Measurements from ENCODE around the gene FOSL2.

Gene FOSL2

GRCh38 chr2:28397043-28397381 lies 4.4 kb downstream of the FOSL2 start:
- no peak for DNase-seq

DNA sequence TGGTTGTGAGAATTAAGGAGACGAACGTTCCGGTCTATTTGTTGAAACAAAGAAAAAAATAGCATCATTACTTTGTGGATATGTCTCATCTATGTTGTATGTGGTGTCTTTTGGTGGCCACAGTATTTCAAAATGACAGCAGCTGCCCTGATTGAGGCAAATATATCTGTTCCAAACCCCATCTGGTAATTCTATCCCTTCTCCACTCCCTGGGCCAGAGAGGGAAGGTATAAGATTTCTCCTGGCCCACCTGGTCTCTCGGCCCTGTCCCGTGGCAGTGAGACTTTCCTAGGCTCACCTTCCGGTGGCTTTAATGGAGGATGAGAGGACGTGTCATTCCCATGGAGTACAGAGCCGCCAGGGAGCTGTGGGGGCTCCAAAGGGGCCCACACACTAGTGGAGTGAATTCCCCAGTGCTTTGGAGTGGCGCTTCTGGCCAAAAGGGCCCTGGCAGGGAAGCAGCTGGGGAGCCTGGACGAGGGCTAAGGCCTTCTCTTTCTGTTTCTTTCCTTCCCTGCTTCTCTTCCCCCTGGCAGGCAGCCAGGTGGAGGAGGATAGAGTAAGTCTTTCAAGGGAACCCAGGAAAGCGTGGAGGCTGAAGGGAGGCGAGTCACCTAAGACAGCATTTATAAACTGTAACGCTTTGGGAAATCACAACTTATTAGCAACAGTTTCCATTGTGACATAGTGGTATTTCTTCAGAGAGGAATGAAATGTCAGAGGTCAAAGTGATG lies 5.6 kb downstream of the FOSL2 start:
- no peak for DNase-seq

- no peak for DNase-seq
These were observed 6.6 kb downstream of the FOSL2 start for GRCh38 chr2:28399289-28399688.

GRCh38 chr2:28399956-28400355 lies 7.3 kb downstream of the FOSL2 start:
- DNase-seq = no peak

GRCh38 chr2:28400419-28400818 lies 7.8 kb downstream of the FOSL2 start:
- DNase-seq = no peak

- DNase-seq = no peak
These were observed 8.3 kb downstream of the FOSL2 start for GRCh38 chr2:28400921-28401320.

- DNase-seq = no peak
These were observed 8.8 kb downstream of the FOSL2 start for GRCh38 chr2:28401411-28401810.

DNA sequence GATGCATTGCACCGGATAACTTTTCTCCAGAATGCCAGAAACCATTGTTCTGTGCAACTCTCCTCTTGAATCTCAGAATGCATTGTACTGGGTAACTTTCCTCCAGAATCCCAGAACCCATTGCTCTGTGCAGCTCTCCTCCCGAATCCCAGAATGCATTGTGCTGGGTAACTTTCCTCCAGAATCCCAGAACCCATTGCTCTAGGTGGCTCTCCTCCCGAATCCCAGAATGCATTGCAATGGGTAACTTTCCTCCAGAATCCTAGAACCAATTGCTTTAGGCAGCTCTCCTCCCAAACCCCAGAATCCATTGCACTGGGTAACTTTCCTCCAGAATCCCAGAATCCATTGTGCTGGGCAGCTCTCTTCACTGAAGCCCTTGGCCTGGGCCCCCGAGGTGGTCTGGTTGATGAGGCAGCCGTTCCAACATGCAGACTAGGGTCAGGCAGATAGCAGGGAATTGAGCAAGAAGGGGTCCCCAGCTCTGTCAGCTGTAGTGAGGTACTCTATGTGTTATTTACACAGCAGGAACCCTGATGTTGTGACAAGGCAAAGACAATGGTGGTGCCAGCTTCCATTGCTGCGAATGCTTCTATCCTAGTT lies 9.4 kb downstream of the FOSL2 start:
- no peak for DNase-seq

- DNase-seq = no peak
These were observed 10.8 kb downstream of the FOSL2 start for GRCh38 chr2:28403370-28403956.

- no peak for DNase-seq
These were observed 11.4 kb downstream of the FOSL2 start for GRCh38 chr2:28404086-28404485.

GRCh38 chr2:28405537-28405936 lies 12.9 kb downstream of the FOSL2 start:
- no peak for DNase-seq

- DNase-seq = no peak
These were observed 13.8 kb downstream of the FOSL2 start for GRCh38 chr2:28406276-28407096.

DNA sequence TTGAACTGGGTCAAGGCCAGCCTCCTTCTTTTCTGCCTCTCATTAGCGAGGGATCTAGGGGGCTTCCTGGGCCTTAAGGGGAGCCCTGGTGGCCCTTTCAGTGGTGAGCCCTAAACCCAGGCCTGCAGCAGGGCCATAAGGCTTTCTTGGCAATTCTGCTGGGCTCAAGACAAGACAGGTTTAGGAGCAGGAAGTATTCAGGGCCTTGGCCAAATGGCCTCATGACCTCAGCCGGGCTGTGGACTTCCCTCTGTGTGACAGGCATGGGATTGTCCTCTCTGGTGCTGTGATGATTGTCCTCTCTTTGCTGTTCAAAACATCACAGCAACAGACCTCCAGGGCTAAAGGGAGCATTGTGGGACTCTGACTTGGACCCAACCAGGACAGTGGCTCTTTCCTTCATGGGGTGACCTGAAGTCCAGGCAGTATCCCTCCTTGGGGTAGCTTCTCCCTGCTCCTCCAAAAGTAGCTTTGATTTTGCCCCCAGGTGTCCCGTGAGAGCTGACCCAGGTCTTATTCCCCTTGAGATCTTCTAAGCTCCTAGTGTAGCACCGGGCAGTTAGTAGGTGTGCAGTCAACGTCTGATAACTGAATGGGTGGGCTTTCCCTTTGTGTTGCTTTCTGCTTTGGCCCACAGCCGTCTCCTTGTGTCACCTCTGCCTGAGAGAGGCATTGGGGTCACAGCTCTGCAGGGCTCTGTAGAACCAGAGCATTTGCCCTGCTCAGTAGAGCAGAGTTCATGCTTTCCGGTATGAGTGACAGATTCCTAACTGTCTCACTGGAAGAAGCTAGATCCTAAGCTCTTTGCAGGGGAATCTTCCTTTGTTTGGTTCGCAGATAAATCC lies 14.7 kb downstream of the FOSL2 start:
- no peak for DNase-seq

GRCh38 chr2:28407976-28408690 lies 15.5 kb downstream of the FOSL2 start:
- no peak for DNase-seq

GRCh38 chr2:28408764-28409599 lies 16.3 kb downstream of the FOSL2 start:
- DNase-seq = no peak

- no peak for DNase-seq
These were observed 18.6 kb downstream of the FOSL2 start for GRCh38 chr2:28411166-28411755.

GRCh38 chr2:28411956-28412609 lies 19.4 kb downstream of the FOSL2 start:
- no peak for DNase-seq

GRCh38 chr2:28412625-28413151 lies 20.0 kb downstream of the FOSL2 start:
- DNase-seq = no peak

GRCh38 chr2:28413152-28413898 lies 20.7 kb downstream of the FOSL2 start:
- peak; percentile 46 to 81 for DNase-seq

Measured in NCI-H187 (cell line).